ENCODE measurements around the gene KRTCAP3. TPM values are rescaled to one million over a fixed set of nuclear protein-coding genes. Genes with fewer than 3 reads are reported as not detected.

The KRTCAP3 gene
- total RNA-seq, 1 experiment from 2014 or later: 0.22 TPM

DNA sequence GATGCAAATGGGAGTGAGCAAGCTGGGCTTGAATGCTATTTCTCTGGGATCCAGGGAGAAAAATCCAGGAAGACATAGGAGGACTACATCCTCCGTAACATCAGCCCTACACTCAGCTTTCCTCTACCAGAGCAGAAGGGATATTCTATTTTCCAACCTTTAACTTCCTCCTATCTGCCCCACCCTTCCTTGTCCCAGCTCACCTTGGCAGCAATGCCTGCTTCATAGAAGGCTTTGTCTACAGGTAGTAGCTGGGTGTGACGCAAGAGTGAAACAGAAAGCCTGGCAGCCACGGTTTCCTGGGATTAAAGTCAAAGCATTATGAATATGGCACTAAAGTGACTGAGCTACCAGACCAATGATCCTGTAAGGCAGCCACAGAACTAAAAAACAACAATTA lies 3.9 kb downstream of the KRTCAP3 start:
- Histone ChIP-seq H3K9me3 (ENCODE audit: low read length) (no peaks in the 10 kb centered on the region), H3K9ac (ENCODE audit: low read length) (no peak overlapping the region), H4K20me1 (ENCODE audit: low read length) (no peaks in the 10 kb centered on the region), H3K4me3 (ENCODE audit: low read length) (no peak overlapping the region), H3K27ac (ENCODE audit: low read length) (peak overlapping the region; percentile 61), H3K4me2 (ENCODE audit: low read length) (peak overlapping the region; percentile 30; the same call in 1 of the 2 replicates), H2AFZ (ENCODE audit: low read length) (no peak overlapping the region), H3K4me1 (ENCODE audit: insufficient read depth, low read length) (peaks cover 11% of the 10 kb centered on the region), H3K27me3 (ENCODE audit: low read length) (no peaks in the 10 kb centered on the region), H3K36me3 (ENCODE audit: low read depth, low read length) (peaks cover 7% of the 10 kb centered on the region), H3K9me2 (replicated peaks; ENCODE audit: low read length) (no peaks in the 10 kb centered on the region), H3K79me2 (ENCODE audit: low read length) (no peaks in the 10 kb centered on the region), H3F3A (ENCODE audit: low read length, unreplicated experiment) (no peaks in the 10 kb centered on the region)
- TF ChIP-seq EZH2phosphoT487 (IDR thresholded peaks at IDR 0.05; ENCODE audit: borderline replicate concordance, low read length) (no peak), EZH2 (IDR thresholded peaks at IDR 0.05; ENCODE audit: low read length, unreplicated experiment) (no peak)
- TF ChIP-seq, protein P1, sequence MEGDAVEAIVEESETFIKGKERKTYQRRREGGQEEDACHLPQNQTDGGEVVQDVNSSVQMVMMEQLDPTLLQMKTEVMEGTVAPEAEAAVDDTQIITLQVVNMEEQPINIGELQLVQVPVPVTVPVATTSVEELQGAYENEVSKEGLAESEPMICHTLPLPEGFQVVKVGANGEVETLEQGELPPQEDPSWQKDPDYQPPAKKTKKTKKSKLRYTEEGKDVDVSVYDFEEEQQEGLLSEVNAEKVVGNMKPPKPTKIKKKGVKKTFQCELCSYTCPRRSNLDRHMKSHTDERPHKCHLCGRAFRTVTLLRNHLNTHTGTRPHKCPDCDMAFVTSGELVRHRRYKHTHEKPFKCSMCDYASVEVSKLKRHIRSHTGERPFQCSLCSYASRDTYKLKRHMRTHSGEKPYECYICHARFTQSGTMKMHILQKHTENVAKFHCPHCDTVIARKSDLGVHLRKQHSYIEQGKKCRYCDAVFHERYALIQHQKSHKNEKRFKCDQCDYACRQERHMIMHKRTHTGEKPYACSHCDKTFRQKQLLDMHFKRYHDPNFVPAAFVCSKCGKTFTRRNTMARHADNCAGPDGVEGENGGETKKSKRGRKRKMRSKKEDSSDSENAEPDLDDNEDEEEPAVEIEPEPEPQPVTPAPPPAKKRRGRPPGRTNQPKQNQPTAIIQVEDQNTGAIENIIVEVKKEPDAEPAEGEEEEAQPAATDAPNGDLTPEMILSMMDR (conservative IDR thresholded peaks at IDR 0.05; ENCODE audit: low read depth, low read length): no peak
- ChIA-PET CTCF (no interaction called here), POLR2A (ENCODE audit: unreplicated experiment) (interaction anchor here (0.6 to 0.7 kb wide), 2 partner anchors 185 to 237 kb away, joined by 6 to 8 read pairs; no protein-coding TSS in a partner anchor)
- BruUV-seq (replicated peaks): no TSS peak
- intact Hi-C loops (cut with micrococcal nuclease): no loop called here
- ATAC-seq (peak; percentile 64), DNase-seq (peak; percentile 77)

DNA sequence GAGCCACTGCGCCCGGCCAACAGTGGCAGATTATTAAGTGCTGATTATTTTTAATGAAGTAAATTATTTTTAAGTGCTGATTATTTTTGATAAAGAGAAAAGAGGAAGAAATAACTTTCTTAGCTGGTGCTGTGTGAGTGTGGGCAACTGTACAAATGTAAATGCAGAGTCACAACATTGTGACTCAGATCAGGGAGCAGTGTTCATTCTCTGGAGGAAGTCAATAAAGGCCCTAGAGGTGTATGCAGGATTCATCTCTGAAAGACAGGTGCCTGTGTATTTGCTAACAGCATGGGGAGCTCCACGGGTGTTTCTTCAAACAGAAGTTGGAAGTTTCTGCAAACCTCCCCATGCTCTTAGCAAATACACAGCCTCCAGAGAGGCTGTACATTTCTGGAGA lies 6.2 kb downstream of the KRTCAP3 start:
- TF ChIP-seq, protein P1 (conservative IDR thresholded peaks at IDR 0.05; ENCODE audit: low read depth, low read length): no peak
- no peak for TF ChIP-seq EZH2phosphoT487 (IDR thresholded peaks at IDR 0.05; ENCODE audit: borderline replicate concordance, low read length)
- no peak for TF ChIP-seq EZH2 (IDR thresholded peaks at IDR 0.05; ENCODE audit: low read length, unreplicated experiment)
- H3K4me3 ChIP-seq (ENCODE audit: low read length): no peak overlapping the region
- peak; percentile 55; the same call in 1 of the 2 replicates for ATAC-seq
- no peak overlapping the region for H3K27ac ChIP-seq (ENCODE audit: low read length)
- no TSS peak for BruUV-seq (replicated peaks)
- no peaks in the 10 kb centered on the region for H3K27me3 ChIP-seq (ENCODE audit: low read length)
- H3K9me2 ChIP-seq (replicated peaks; ENCODE audit: low read length): no peaks in the 10 kb centered on the region
- no peak for DNase-seq
- peaks cover 11% of the 10 kb centered on the region for H3K4me1 ChIP-seq (ENCODE audit: insufficient read depth, low read length)
- no peak overlapping the region for H3K9ac ChIP-seq (ENCODE audit: low read length)
- no peaks in the 10 kb centered on the region; the same call in none of the 2 replicates for H3K36me3 ChIP-seq (ENCODE audit: low read depth, low read length)
- H2AFZ ChIP-seq (ENCODE audit: low read length): no peak overlapping the region
- ChIA-PET CTCF (no interaction called here), POLR2A (ENCODE audit: unreplicated experiment) (no interaction called here)
- no peaks in the 10 kb centered on the region for H3K9me3 ChIP-seq (ENCODE audit: low read length)
- no peaks in the 10 kb centered on the region for H3K79me2 ChIP-seq (ENCODE audit: low read length)
- intact Hi-C loops (cut with micrococcal nuclease): no loop called here
- no peak overlapping the region for H3K4me2 ChIP-seq (ENCODE audit: low read length)
- no peaks in the 10 kb centered on the region for H3F3A ChIP-seq (ENCODE audit: low read length, unreplicated experiment)
- no peaks in the 10 kb centered on the region for H4K20me1 ChIP-seq (ENCODE audit: low read length)

DNA sequence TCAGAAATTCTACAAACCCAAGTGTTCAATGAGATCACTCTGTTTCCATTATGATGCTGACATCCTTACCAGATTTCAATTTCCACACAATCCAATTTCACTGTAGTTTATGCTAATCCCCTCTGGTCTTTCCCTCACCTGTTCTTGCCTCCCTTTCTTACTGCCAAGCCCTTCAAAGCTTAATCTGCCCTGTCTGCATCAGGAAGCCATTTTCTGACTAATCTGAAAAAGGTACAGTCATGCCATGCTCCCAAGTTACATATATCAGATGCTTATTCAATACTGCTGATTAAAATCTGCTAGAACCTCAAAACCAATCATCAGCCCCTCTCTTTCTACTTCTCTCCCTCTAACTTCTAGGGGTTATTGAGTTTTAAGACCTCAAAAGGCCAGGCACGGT lies 8.9 kb downstream of the KRTCAP3 start:
- ChIA-PET POLR2A (ENCODE audit: unreplicated experiment) (no interaction called here), CTCF (no interaction called here)
- no TSS peak for BruUV-seq (replicated peaks)
- TF ChIP-seq, protein P1 (conservative IDR thresholded peaks at IDR 0.05; ENCODE audit: low read depth, low read length): no peak
- TF ChIP-seq EZH2 (IDR thresholded peaks at IDR 0.05; ENCODE audit: low read length, unreplicated experiment): no peak
- TF ChIP-seq EZH2phosphoT487 (IDR thresholded peaks at IDR 0.05; ENCODE audit: borderline replicate concordance, low read length): no peak
- intact Hi-C loops (cut with micrococcal nuclease): no loop called here
- H3K36me3 ChIP-seq (ENCODE audit: low read depth, low read length): no peaks in the 10 kb centered on the region
- H3K9ac ChIP-seq (ENCODE audit: low read length): no peak overlapping the region
- ATAC-seq (no peak), DNase-seq (no peak)
- no peaks in the 10 kb centered on the region for H4K20me1 ChIP-seq (ENCODE audit: low read length)
- no peaks in the 10 kb centered on the region for H3K27me3 ChIP-seq (ENCODE audit: low read length)
- H3K27ac ChIP-seq (ENCODE audit: low read length): no peak overlapping the region
- no peak overlapping the region for H3K4me2 ChIP-seq (ENCODE audit: low read length)
- peaks cover 4% of the 10 kb centered on the region; the same call in 1 of the 2 replicates for H3K4me1 ChIP-seq (ENCODE audit: insufficient read depth, low read length)
- no peaks in the 10 kb centered on the region for H3K9me3 ChIP-seq (ENCODE audit: low read length)
- H3K79me2 ChIP-seq (ENCODE audit: low read length): no peaks in the 10 kb centered on the region
- no peaks in the 10 kb centered on the region for H3K9me2 ChIP-seq (replicated peaks; ENCODE audit: low read length)
- H3F3A ChIP-seq (ENCODE audit: low read length, unreplicated experiment): no peaks in the 10 kb centered on the region
- H2AFZ ChIP-seq (ENCODE audit: low read length): no peak overlapping the region
- no peak overlapping the region for H3K4me3 ChIP-seq (ENCODE audit: low read length)

Data from PC-3 (cell line).